SK-N-SH (cell line): ENCODE data around the gene ARHGAP25. TPM values are rescaled to one million over a fixed set of nuclear protein-coding genes. Genes with fewer than 3 reads are reported as not detected.

Source experiments
- CTCF ChIA-PET: fragments of 300-600, 350-600 bp; formaldehyde crosslinking; extraction: SDS; loops from one replicate; lab custom pipeline; 2021; lab: Yijun Ruan, JAX
- POLR2A ChIA-PET: fragments of 350-600 bp; sonication (Branson Sonifier 250); formaldehyde crosslinking; extraction: SDS; loops from one replicate; lab custom pipeline; 2020; ENCODE audit warnings: antibody characterized with exemption, inconsistent platforms; lab: Yijun Ruan, JAX
- DNase-seq: peaks from one replicate; pipeline ENCODE4 v3.0.0; 2012
- H2AFZ ChIP-seq: fragments of 200-600 bp; sonication (generic); 2 replicates; pipeline ENCODE4 v1.8.1; 2016; ENCODE audit warnings: antibody characterized with exemption, mild to moderate bottlenecking, low read depth
- H3F3A ChIP-seq: fragments of 200-600 bp; sonication (generic); replicated peaks from 2 replicates; pipeline ENCODE3; 2016; ENCODE audit warnings: antibody characterized with exemption, mild to moderate bottlenecking; ENCODE audit not compliant: insufficient read depth
- H3K27ac ChIP-seq, 2 experiments: fragments of 200-500 bp in 1 of 2; fragments of 200-600 bp in 1 of 2; sonication (Bioruptor generic) in 1 of 2; sonication (generic), shearing (Covaris generic) in 1 of 2; 2 replicates each; pipeline versions ENCODE4 v1.5.1 to v1.6.1; 2014 to 2016; ENCODE audit warnings: low read depth in 2 of 2, inconsistent platforms in 1 of 2, low read length in 1 of 2, mild to moderate bottlenecking in 1 of 2, mixed read lengths in 1 of 2
- H3K27me3 ChIP-seq: fragments of 200-600 bp; sonication (generic), shearing (Covaris generic); 2 replicates; pipeline ENCODE4 v1.6.1; 2016; ENCODE audit warnings: mixed run types; ENCODE audit not compliant: insufficient read depth
- H3K36me3 ChIP-seq, 2 experiments: fragments of 200-500 bp in 1 of 2; fragments of 200-600 bp in 1 of 2; sonication (Bioruptor generic) in 1 of 2; sonication (generic) in 1 of 2; replicated peaks in 1 of 2; 2 replicates each; pipeline versions ENCODE3 to v1.5.1; 2014 to 2016; ENCODE audit warnings: low read length in 1 of 2, mild to moderate bottlenecking in 1 of 2; ENCODE audit not compliant: insufficient read depth in 2 of 2, control insufficient read depth in 1 of 2
- H3K4me1 ChIP-seq, 2 experiments: fragments of 200-500 bp in 1 of 2; fragments of 200-600 bp in 1 of 2; sonication (Bioruptor generic) in 1 of 2; sonication (generic), shearing (Covaris generic) in 1 of 2; 2 replicates each; pipeline versions ENCODE4 v1.5.1 to v1.6.1; 2014 to 2016; ENCODE audit warnings: low read depth in 1 of 2, low read length in 1 of 2, mixed run types in 1 of 2; ENCODE audit not compliant: insufficient read depth in 2 of 2, control insufficient read depth in 1 of 2
- H3K4me2 ChIP-seq: fragments of 200-600 bp; sonication (generic), shearing (Covaris generic); 2 replicates; pipeline ENCODE4 v1.6.1; 2017; ENCODE audit warnings: mixed run types
- H3K4me3 ChIP-seq, 2 experiments: fragments of 200-500 bp in 1 of 2; fragments of 200-600 bp in 1 of 2; sonication (Bioruptor generic) in 1 of 2; sonication (generic), shearing (Covaris generic) in 1 of 2; 2 replicates each; pipeline versions ENCODE4 v1.5.1 to v1.8.1; 2014 to 2016; ENCODE audit warnings: low read depth in 2 of 2, inconsistent platforms in 1 of 2, low read length in 1 of 2, mild to moderate bottlenecking in 1 of 2, mixed read lengths in 1 of 2, moderate library complexity in 1 of 2
- H3K79me2 ChIP-seq: fragments of 200-600 bp; sonication (generic); 2 replicates; pipeline ENCODE4 v1.8.1; 2017; ENCODE audit warnings: mild to moderate bottlenecking; ENCODE audit not compliant: insufficient read depth
- H3K9ac ChIP-seq: fragments of 200-600 bp; sonication (generic); 2 replicates; pipeline ENCODE4 v1.6.1; 2017; ENCODE audit warnings: mixed run types
- H3K9me2 ChIP-seq: fragments of 200-600 bp; sonication (generic); 2 replicates; pipeline ENCODE4 v1.6.1; 2017; ENCODE audit warnings: mixed run types
- H3K9me3 ChIP-seq: fragments of 200-600 bp; sonication (generic); 2 replicates; pipeline ENCODE4 v1.6.1; 2017; ENCODE audit warnings: mixed run types, mild to moderate bottlenecking, moderate library complexity
- H4K20me1 ChIP-seq: fragments of 200-600 bp; sonication (generic); 2 replicates; pipeline ENCODE4 v1.6.1; 2017; ENCODE audit warnings: mild to moderate bottlenecking, mixed run types; ENCODE audit not compliant: insufficient read depth
- CHD2 ChIP-seq: fragments of 150-350 bp; IDR thresholded peaks from 2 replicates; pipeline ENCODE4 v1.6.1; 2018; ENCODE audit warnings: low read length; ENCODE audit not compliant: partially characterized antibody
- ELF1 ChIP-seq: IDR thresholded peaks from 2 replicates; pipeline ENCODE4 v1.4.0; 2012
- EZH2phosphoT487 ChIP-seq: fragments of 200-600 bp; sonication (generic); IDR thresholded peaks from 2 replicates; pipeline ENCODE4 v1.6.1; 2017; ENCODE audit warnings: low read depth, mixed run types, mild to moderate bottlenecking, antibody characterized with exemption, moderate library complexity, borderline replicate concordance
- FOSL2 ChIP-seq: IDR thresholded peaks from 2 replicates; pipeline ENCODE4 v1.4.0; 2012; ENCODE audit warnings: low read depth, mild to moderate bottlenecking, moderate library complexity, borderline replicate concordance
- FOXJ3 ChIP-seq: sonication (generic); formaldehyde crosslinking; IDR thresholded peaks from 2 replicates; pipeline ENCODE4 v1.5.1; 2020; ENCODE audit warnings: mild to moderate bottlenecking, missing genetic modification reagents
- IRF3 ChIP-seq: fragments of 150-350 bp; IDR thresholded peaks from 2 replicates; pipeline ENCODE4 v1.6.1; 2016; ENCODE audit warnings: mild to moderate bottlenecking, low read depth, low read length
- JUND ChIP-seq: IDR thresholded peaks from 2 replicates; pipeline ENCODE4 v1.4.0; 2012
- MEF2A ChIP-seq: IDR thresholded peaks from 2 replicates; pipeline ENCODE4 v1.4.0; 2012; ENCODE audit warnings: low read depth, borderline replicate concordance
- MXI1 ChIP-seq: IDR thresholded peaks from 2 replicates; pipeline ENCODE4 v1.6.1; 2012; ENCODE audit warnings: mild to moderate bottlenecking, low read depth, low read length, improper control_type of control experiment
- NFIC ChIP-seq: IDR thresholded peaks from 2 replicates; pipeline ENCODE4 v1.4.0; 2012; ENCODE audit warnings: borderline replicate concordance
- RAD21 ChIP-seq: IDR thresholded peaks from 2 replicates; pipeline ENCODE4 v1.6.1; 2012; ENCODE audit warnings: mild to moderate bottlenecking, low read length
- SMC3 ChIP-seq: IDR thresholded peaks from 2 replicates; pipeline ENCODE4 v1.6.1; 2012; ENCODE audit warnings: low read depth, low read length, improper control_type of control experiment
- TAF1 ChIP-seq: IDR thresholded peaks from 2 replicates; pipeline ENCODE4 v1.6.1; 2012; ENCODE audit warnings: low read depth, mild to moderate bottlenecking, low read length, moderate library complexity, borderline replicate concordance
- TCF12 ChIP-seq: IDR thresholded peaks from 2 replicates; pipeline ENCODE4 v1.4.0; 2012
- TEAD4 ChIP-seq: IDR thresholded peaks from 2 replicates; pipeline ENCODE4 v1.4.0; 2012; ENCODE audit warnings: mild to moderate bottlenecking, borderline replicate concordance; ENCODE audit not compliant: insufficient read depth
- YY1 ChIP-seq: IDR thresholded peaks from 2 replicates; pipeline ENCODE4 v1.4.0; 2012; ENCODE audit warnings: low read depth, mild to moderate bottlenecking
- WGBS: methylation state at CpG from one replicate; pipeline ENCODE4 v1.1.6; 2017; ENCODE audit warnings: low lambda C conversion rate; 5-methylcytosine and 5-hydroxymethylcytosine counted together
- polyA plus RNA-seq, 3 experiments: library from polyadenylated mRNA; depleted of rRNA; stranded (reverse); fragments of >200 nt; gene quantifications; 2 replicates each; pipeline ENCODE4 v1.2.3, GENCODE V29; 2012
- TF ChIP-seq, protein P1 (sequence below): fragments of 200-600 bp; sonication (generic); IDR thresholded peaks from 2 replicates; pipeline ENCODE4 v1.6.1; 2017; ENCODE audit warnings: antibody characterized with exemption, mild to moderate bottlenecking, moderate library complexity
- TF ChIP-seq, protein P2 (sequence below): IDR thresholded peaks from 2 replicates; pipeline ENCODE4; 2012
- TF ChIP-seq, protein P3 (sequence below): IDR thresholded peaks from 2 replicates; pipeline ENCODE4 v1.4.0; 2012; ENCODE audit warnings: low read depth, borderline replicate concordance
- TF ChIP-seq, protein P4 (sequence below): IDR thresholded peaks from 2 replicates; pipeline ENCODE4 v1.6.1; 2012; ENCODE audit warnings: mild to moderate bottlenecking, low read depth, low read length, moderate library complexity

The ARHGAP25 gene
- polyA plus RNA-seq, 1 of the 3 experiments (the other 2 are of a cell fraction): not detected

GRCh38 chr2:68698567-68699377, 35.8 kb upstream of the ARHGAP25 start:
- peaks cover 0 to 10% of the 10 kb centered on the region in 2 experiments; a peak in 3 of 4 replicates for H3K4me1 ChIP-seq
- H2AFZ ChIP-seq: no peak overlapping the region
- no peaks in the 10 kb centered on the region for H3K27me3 ChIP-seq
- no peak overlapping the region for H3K9ac ChIP-seq
- H3K9me3 ChIP-seq: no peaks in the 10 kb centered on the region; the same call in 1 of the 2 replicates
- CTCF ChIA-PET: no interaction called here
- TF ChIP-seq YY1: no peak
- TF ChIP-seq MEF2A: no peak
- TF ChIP-seq, protein P1, sequence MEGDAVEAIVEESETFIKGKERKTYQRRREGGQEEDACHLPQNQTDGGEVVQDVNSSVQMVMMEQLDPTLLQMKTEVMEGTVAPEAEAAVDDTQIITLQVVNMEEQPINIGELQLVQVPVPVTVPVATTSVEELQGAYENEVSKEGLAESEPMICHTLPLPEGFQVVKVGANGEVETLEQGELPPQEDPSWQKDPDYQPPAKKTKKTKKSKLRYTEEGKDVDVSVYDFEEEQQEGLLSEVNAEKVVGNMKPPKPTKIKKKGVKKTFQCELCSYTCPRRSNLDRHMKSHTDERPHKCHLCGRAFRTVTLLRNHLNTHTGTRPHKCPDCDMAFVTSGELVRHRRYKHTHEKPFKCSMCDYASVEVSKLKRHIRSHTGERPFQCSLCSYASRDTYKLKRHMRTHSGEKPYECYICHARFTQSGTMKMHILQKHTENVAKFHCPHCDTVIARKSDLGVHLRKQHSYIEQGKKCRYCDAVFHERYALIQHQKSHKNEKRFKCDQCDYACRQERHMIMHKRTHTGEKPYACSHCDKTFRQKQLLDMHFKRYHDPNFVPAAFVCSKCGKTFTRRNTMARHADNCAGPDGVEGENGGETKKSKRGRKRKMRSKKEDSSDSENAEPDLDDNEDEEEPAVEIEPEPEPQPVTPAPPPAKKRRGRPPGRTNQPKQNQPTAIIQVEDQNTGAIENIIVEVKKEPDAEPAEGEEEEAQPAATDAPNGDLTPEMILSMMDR: no peak
- no peak for TF ChIP-seq NFIC
- TF ChIP-seq FOSL2: no peak
- TF ChIP-seq, protein P2, sequence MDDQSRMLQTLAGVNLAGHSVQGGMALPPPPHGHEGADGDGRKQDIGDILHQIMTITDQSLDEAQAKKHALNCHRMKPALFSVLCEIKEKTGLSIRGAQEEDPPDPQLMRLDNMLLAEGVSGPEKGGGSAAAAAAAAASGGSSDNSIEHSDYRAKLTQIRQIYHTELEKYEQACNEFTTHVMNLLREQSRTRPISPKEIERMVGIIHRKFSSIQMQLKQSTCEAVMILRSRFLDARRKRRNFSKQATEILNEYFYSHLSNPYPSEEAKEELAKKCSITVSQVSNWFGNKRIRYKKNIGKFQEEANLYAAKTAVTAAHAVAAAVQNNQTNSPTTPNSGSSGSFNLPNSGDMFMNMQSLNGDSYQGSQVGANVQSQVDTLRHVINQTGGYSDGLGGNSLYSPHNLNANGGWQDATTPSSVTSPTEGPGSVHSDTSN: no peak
- no peak for TF ChIP-seq FOXJ3
- no peak for TF ChIP-seq EZH2phosphoT487
- TF ChIP-seq TAF1: no peak
- TF ChIP-seq, protein P3, sequence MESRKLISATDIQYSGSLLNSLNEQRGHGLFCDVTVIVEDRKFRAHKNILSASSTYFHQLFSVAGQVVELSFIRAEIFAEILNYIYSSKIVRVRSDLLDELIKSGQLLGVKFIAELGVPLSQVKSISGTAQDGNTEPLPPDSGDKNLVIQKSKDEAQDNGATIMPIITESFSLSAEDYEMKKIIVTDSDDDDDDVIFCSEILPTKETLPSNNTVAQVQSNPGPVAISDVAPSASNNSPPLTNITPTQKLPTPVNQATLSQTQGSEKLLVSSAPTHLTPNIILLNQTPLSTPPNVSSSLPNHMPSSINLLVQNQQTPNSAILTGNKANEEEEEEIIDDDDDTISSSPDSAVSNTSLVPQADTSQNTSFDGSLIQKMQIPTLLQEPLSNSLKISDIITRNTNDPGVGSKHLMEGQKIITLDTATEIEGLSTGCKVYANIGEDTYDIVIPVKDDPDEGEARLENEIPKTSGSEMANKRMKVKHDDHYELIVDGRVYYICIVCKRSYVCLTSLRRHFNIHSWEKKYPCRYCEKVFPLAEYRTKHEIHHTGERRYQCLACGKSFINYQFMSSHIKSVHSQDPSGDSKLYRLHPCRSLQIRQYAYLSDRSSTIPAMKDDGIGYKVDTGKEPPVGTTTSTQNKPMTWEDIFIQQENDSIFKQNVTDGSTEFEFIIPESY: no peak
- TF ChIP-seq SMC3: no peak
- TF ChIP-seq MXI1: no peak
- TF ChIP-seq, protein P4, sequence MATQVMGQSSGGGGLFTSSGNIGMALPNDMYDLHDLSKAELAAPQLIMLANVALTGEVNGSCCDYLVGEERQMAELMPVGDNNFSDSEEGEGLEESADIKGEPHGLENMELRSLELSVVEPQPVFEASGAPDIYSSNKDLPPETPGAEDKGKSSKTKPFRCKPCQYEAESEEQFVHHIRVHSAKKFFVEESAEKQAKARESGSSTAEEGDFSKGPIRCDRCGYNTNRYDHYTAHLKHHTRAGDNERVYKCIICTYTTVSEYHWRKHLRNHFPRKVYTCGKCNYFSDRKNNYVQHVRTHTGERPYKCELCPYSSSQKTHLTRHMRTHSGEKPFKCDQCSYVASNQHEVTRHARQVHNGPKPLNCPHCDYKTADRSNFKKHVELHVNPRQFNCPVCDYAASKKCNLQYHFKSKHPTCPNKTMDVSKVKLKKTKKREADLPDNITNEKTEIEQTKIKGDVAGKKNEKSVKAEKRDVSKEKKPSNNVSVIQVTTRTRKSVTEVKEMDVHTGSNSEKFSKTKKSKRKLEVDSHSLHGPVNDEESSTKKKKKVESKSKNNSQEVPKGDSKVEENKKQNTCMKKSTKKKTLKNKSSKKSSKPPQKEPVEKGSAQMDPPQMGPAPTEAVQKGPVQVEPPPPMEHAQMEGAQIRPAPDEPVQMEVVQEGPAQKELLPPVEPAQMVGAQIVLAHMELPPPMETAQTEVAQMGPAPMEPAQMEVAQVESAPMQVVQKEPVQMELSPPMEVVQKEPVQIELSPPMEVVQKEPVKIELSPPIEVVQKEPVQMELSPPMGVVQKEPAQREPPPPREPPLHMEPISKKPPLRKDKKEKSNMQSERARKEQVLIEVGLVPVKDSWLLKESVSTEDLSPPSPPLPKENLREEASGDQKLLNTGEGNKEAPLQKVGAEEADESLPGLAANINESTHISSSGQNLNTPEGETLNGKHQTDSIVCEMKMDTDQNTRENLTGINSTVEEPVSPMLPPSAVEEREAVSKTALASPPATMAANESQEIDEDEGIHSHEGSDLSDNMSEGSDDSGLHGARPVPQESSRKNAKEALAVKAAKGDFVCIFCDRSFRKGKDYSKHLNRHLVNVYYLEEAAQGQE: no peak
- no peak for TF ChIP-seq TCF12
- TF ChIP-seq RAD21: no peak
- TF ChIP-seq TEAD4: no peak
- no peak for TF ChIP-seq JUND
- no peak for TF ChIP-seq IRF3
- no peak for TF ChIP-seq CHD2
- no peak for TF ChIP-seq ELF1
- TF ChIP-seq, all 33 proteins: peak for 0
- H4K20me1 ChIP-seq: no peaks in the 10 kb centered on the region
- no peaks in the 10 kb centered on the region for H3K36me3 ChIP-seq
- H3K9me2 ChIP-seq: no peaks in the 10 kb centered on the region
- DNase-seq: no peak
- H3F3A ChIP-seq: no peaks in the 10 kb centered on the region
- POLR2A ChIA-PET: no interaction called here
- no peak overlapping the region for H3K4me2 ChIP-seq
- no peak overlapping the region for H3K4me3 ChIP-seq
- WGBS: 49% methylated on average over 4 of the region's 4 CpGs
- no peaks in the 10 kb centered on the region for H3K79me2 ChIP-seq
- no peak overlapping the region for H3K27ac ChIP-seq
